ENCODE results near the gene NEDD4L. TPM values are rescaled to one million over a fixed set of nuclear protein-coding genes. Genes with fewer than 3 reads are reported as not detected.

Gene NEDD4L
- polyA plus RNA-seq, 1 of the 3 experiments (the other 2 are of a cell fraction): 13.2 TPM

GRCh38 chr18:58419587-58420199, 375.7 kb downstream of the NEDD4L start:
- DNase-seq: no peak
- H3K9me2 ChIP-seq: no peaks in the 10 kb centered on the region
- no peaks in the 10 kb centered on the region for H3K9me3 ChIP-seq
- TF ChIP-seq CTCF (IDR thresholded peaks at IDR 0.05) (no peak), MXI1 (IDR thresholded peaks at IDR 0.05; ENCODE audit: low read depth, low read length) (no peak), GATA2 (CRISPR knock-in tag; IDR thresholded peaks at IDR 0.05) (no peak), NFIC (IDR thresholded peaks at IDR 0.05; ENCODE audit: borderline replicate concordance) (no peak), SMC3 (IDR thresholded peaks at IDR 0.05; ENCODE audit: low read depth, low read length) (no peak), IRF3 (IDR thresholded peaks at IDR 0.05; ENCODE audit: low read depth, low read length) (no peak), RAD21 (IDR thresholded peaks at IDR 0.05; ENCODE audit: low read length) (no peak), TCF12 (IDR thresholded peaks at IDR 0.05) (no peak), SIN3A (IDR thresholded peaks at IDR 0.05; ENCODE audit: borderline replicate concordance, low read depth, low read length) (no peak), NRF1 (IDR thresholded peaks at IDR 0.05; ENCODE audit: low read depth, low read length) (no peak), YY1 (IDR thresholded peaks at IDR 0.05; ENCODE audit: low read depth) (no peak), MEF2A (IDR thresholded peaks at IDR 0.05; ENCODE audit: borderline replicate concordance, low read depth) (no peak), POLR2AphosphoS5 (IDR thresholded peaks at IDR 0.05; ENCODE audit: low read depth, low read length) (no peak), CHD2 (IDR thresholded peaks at IDR 0.05; ENCODE audit: low read length, partially characterized antibody) (no peak), RCOR1 (IDR thresholded peaks at IDR 0.05; ENCODE audit: low read length) (no peak), EZH2phosphoT487 (IDR thresholded peaks at IDR 0.05; ENCODE audit: borderline replicate concordance, low read depth) (no peak), FOXM1 (IDR thresholded peaks at IDR 0.05; ENCODE audit: low read depth) (no peak), EP300 (IDR thresholded peaks at IDR 0.05; ENCODE audit: borderline replicate concordance in 1 of 2, low read depth in 1 of 2, low read length in 1 of 2) (no peak)
- no peak overlapping the region for H3K4me3 ChIP-seq (ENCODE audit: low read depth in 2 of 2, low read length in 1 of 2)
- no peaks in the 10 kb centered on the region for H3K79me2 ChIP-seq (ENCODE audit: insufficient read depth)
- POLR2A ChIA-PET: no interaction called here
- H2AFZ ChIP-seq (ENCODE audit: low read depth): no peak overlapping the region
- no peaks in the 10 kb centered on the region for H3K36me3 ChIP-seq (replicated peaks in 1 of 2; ENCODE audit: control insufficient read depth in 1 of 2, insufficient read depth in 2 of 2, low read length in 1 of 2)
- WGBS (ENCODE audit: low lambda C conversion rate): 40% methylated on average over 4 of the region's 4 CpGs
- H3F3A ChIP-seq (replicated peaks; ENCODE audit: insufficient read depth): no peaks in the 10 kb centered on the region
- H3K27ac ChIP-seq (ENCODE audit: low read depth in 2 of 2, low read length in 1 of 2): no peak overlapping the region
- CTCF ChIA-PET: no interaction called here
- no peak overlapping the region for H3K9ac ChIP-seq
- H3K27me3 ChIP-seq (ENCODE audit: insufficient read depth): no peaks in the 10 kb centered on the region
- no peaks in the 10 kb centered on the region for H4K20me1 ChIP-seq (ENCODE audit: insufficient read depth)
- H3K4me1 ChIP-seq (ENCODE audit: control insufficient read depth in 1 of 2, insufficient read depth in 2 of 2, low read depth in 1 of 2, low read length in 1 of 2): no peaks in the 10 kb centered on the region; a peak in 2 of 4 replicates
- H3K4me2 ChIP-seq: no peak overlapping the region

Data from SK-N-SH (cell line).